H1 (cell line): Measurements from ENCODE around the gene OLFM3.

Experiments
- CREB1 ChIP-seq: IDR thresholded peaks from 2 replicates; pipeline ENCODE4 v1.6.1; 2012; ENCODE audit warnings: inconsistent platforms
- CTCF ChIP-seq, 3 experiments: IDR thresholded peaks; 1 replicate in 2 of 3; 2 replicates in 1 of 3; pipeline versions ENCODE4 v1.5.1 to v1.6.1; 2011; ENCODE audit warnings: low read length in 3 of 3, mild to moderate bottlenecking in 3 of 3, inconsistent platforms in 2 of 3, low read depth in 1 of 3, moderate library complexity in 1 of 3; ENCODE audit not compliant: insufficient read depth in 1 of 3; ENCODE audit errors: control extremely low read depth in 1 of 3
- EP300 ChIP-seq, 2 experiments: IDR thresholded peaks; 1 replicate in 1 of 2; 2 replicates in 1 of 2; pipeline ENCODE4 v1.6.1; 2011 to 2012; ENCODE audit warnings: low read depth in 2 of 2, low read length in 2 of 2, mild to moderate bottlenecking in 2 of 2, borderline replicate concordance in 1 of 2, inconsistent platforms in 1 of 2, moderate library complexity in 1 of 2
- GABPA ChIP-seq: IDR thresholded peaks from 2 replicates; pipeline ENCODE4 v1.6.1; 2011; ENCODE audit warnings: mild to moderate bottlenecking, low read length, moderate library complexity, borderline replicate concordance; ENCODE audit not compliant: insufficient read depth
- JUN ChIP-seq: IDR thresholded peaks from 2 replicates; pipeline ENCODE4 v1.6.1; 2011; ENCODE audit warnings: low read depth, mild to moderate bottlenecking, improper control_type of control experiment, low read length
- POLR2A ChIP-seq, 2 experiments: IDR thresholded peaks; 1 replicate in 1 of 2; 2 replicates in 1 of 2; pipeline ENCODE4 v1.6.1; 2011; ENCODE audit warnings: low read depth in 2 of 2, low read length in 2 of 2, mild to moderate bottlenecking in 2 of 2; ENCODE audit errors: control extremely low read depth in 1 of 2
- SIN3A ChIP-seq, 2 experiments: IDR thresholded peaks in 1 of 2; conservative IDR thresholded peaks in 1 of 2; 2 replicates each; pipeline ENCODE4 v1.6.1; 2011 to 2012; ENCODE audit warnings: low read length in 2 of 2, improper control_type of control experiment in 1 of 2, low read depth in 1 of 2, mild to moderate bottlenecking in 1 of 2
- SP1 ChIP-seq: IDR thresholded peaks from 2 replicates; pipeline ENCODE4 v1.6.1; 2011; ENCODE audit warnings: low read depth, low read length
- SRF ChIP-seq: IDR thresholded peaks from 2 replicates; pipeline ENCODE4 v1.6.1; 2011; ENCODE audit warnings: mild to moderate bottlenecking, low read depth, low read length, moderate library complexity

- TF ChIP-seq CTCF (IDR thresholded peaks at IDR 0.05; ENCODE audit: control extremely low read depth in 1 of 3, insufficient read depth in 1 of 3, low read depth in 1 of 3, low read length in 3 of 3) (no peak), POLR2A (IDR thresholded peaks at IDR 0.05; ENCODE audit: control extremely low read depth in 1 of 2, low read depth in 2 of 2, low read length in 2 of 2) (no peak), EP300 (IDR thresholded peaks at IDR 0.05; ENCODE audit: borderline replicate concordance in 1 of 2, low read depth in 2 of 2, low read length in 2 of 2) (no peak), SRF (no peak), JUN (no peak), SIN3A (conservative IDR thresholded peaks at IDR 0.05 in 1 of 2, IDR thresholded peaks at IDR 0.05 in 1 of 2; ENCODE audit: low read depth in 1 of 2, low read length in 2 of 2) (no peak), SP1 (no peak), GABPA (no peak), CREB1 (no peak)
Measured at GRCh38 chr1:101908980-101909379, 87.7 kb downstream of the OLFM3 start.
